B cell (primary cell): ENCODE data around the gene PHACTR1. TPM values are rescaled to one million over a fixed set of nuclear protein-coding genes. Genes with fewer than 3 reads are reported as not detected.

Experiments used
- ATAC-seq: fragments of 200-7000 bp; cut with Tn5 transposase; one replicate; pipeline ENCODE4 v1.10.0; 2021; ENCODE audit warnings: low read depth, mild to moderate bottlenecking, moderate number of reproducible peaks, moderate library complexity
- CTCF ChIA-PET: fragments of 350-600 bp; sonication (Branson Sonifier 250); formaldehyde crosslinking; loops from one replicate; lab custom pipeline; 2021; ENCODE audit warnings: antibody characterized with exemption, inconsistent platforms; lab: Charles Lee
- POLR2A ChIA-PET: fragments of 350-600 bp; sonication (Branson Sonifier 250); formaldehyde crosslinking; loops from one replicate; lab custom pipeline; 2021; ENCODE audit warnings: antibody characterized with exemption; lab: Charles Lee
- DNase-seq: peaks from one replicate; pipeline ENCODE4 v3.0.0; 2013
- H2AFZ ChIP-seq: 2 replicates; pipeline ENCODE4 v1.6.1; 2012; ENCODE audit warnings: mild to moderate bottlenecking, low read depth, low read length; ENCODE audit not compliant: insufficient read depth, poor library complexity, severe bottlenecking
- H3K27ac ChIP-seq, 2 donors: 1 replicate in 1 of 2; 2 replicates in 1 of 2; pipeline ENCODE4 v1.5.1; 2012 to 2013; ENCODE audit warnings: low read length in 2 of 2, mild to moderate bottlenecking in 2 of 2, moderate library complexity in 1 of 2
- H3K27me3 ChIP-seq, 4 experiments: fragments of 200-600 bp in 1 of 4; sonication (generic) in 1 of 4; replicated peaks in 1 of 4; 1 replicate in 2 of 4; 2 replicates in 2 of 4; pipeline versions ENCODE4 v1.6.1 to v1.7.0; 2013 to 2016; ENCODE audit warnings: low read length in 3 of 4, mild to moderate bottlenecking in 2 of 4, mixed read lengths in 1 of 4, moderate library complexity in 1 of 4; ENCODE audit not compliant: insufficient read depth in 4 of 4, control insufficient read depth in 3 of 4; ENCODE audit errors: control extremely low read depth in 1 of 4
- H3K36me3 ChIP-seq, 2 experiments: replicated peaks in 1 of 2; 1 replicate in 1 of 2; 2 replicates in 1 of 2; pipeline versions ENCODE4 v1.6.1 to v1.7.1; 2013; ENCODE audit warnings: low read length in 1 of 2; ENCODE audit not compliant: insufficient read depth in 2 of 2, control insufficient read depth in 1 of 2; ENCODE audit errors: control extremely low read depth in 1 of 2, extremely low read depth in 1 of 2
- H3K4me1 ChIP-seq, 2 donors: fragments of 200-600 bp in 1 of 2; sonication (generic) in 1 of 2; 1 replicate in 1 of 2; 2 replicates in 1 of 2; pipeline versions ENCODE4 v1.5.1 to v1.6.1; 2013 to 2017; ENCODE audit warnings: low read length in 2 of 2; ENCODE audit not compliant: control insufficient read depth in 2 of 2, insufficient read depth in 2 of 2
- H3K4me2 ChIP-seq: replicated peaks from 2 replicates; pipeline ENCODE3; 2012; ENCODE audit warnings: mild to moderate bottlenecking, low read depth, low read length; ENCODE audit not compliant: poor library complexity, severe bottlenecking
- H3K4me3 ChIP-seq, 5 experiments: fragments of 200-600 bp in 1 of 5; sonication (generic) in 1 of 5; 1 replicate in 3 of 5; 2 replicates in 2 of 5; pipeline versions ENCODE4 v1.5.1 to v1.7.0; 2011 to 2016; ENCODE audit warnings: low read length in 4 of 5, mild to moderate bottlenecking in 4 of 5, low read depth in 2 of 5, control low read depth in 1 of 5, moderate library complexity in 1 of 5; ENCODE audit not compliant: insufficient read depth in 1 of 5; ENCODE audit errors: control extremely low read depth in 1 of 5, extremely low read depth in 1 of 5
- H3K79me2 ChIP-seq: fragments of 200-600 bp; sonication (generic); one replicate; pipeline ENCODE4 v1.6.0; 2016; ENCODE audit warnings: low read length; ENCODE audit not compliant: control insufficient read depth, insufficient read depth
- H3K9ac ChIP-seq: fragments of 200-600 bp; sonication (generic); 2 replicates; pipeline ENCODE4 v1.6.1; 2017; ENCODE audit warnings: mild to moderate bottlenecking, low read length, moderate library complexity
- H3K9me3 ChIP-seq, 3 donors: one replicate each; pipeline versions ENCODE4 v1.6.1 to v1.7.1; 2013; ENCODE audit warnings: low read length in 2 of 3; ENCODE audit not compliant: control insufficient read depth in 2 of 3, insufficient read depth in 1 of 3; ENCODE audit errors: control extremely low read depth in 1 of 3
- H4K20me1 ChIP-seq: 2 replicates; pipeline ENCODE4 v1.6.0; 2012; ENCODE audit warnings: mild to moderate bottlenecking, low read length; ENCODE audit not compliant: insufficient read depth, control insufficient read depth, poor library complexity, severe bottlenecking
- H3K27ac Mint-ChIP-seq: one replicate; pipeline ENCODE4 v1.8.0; 2021; ENCODE audit warnings: mixed read lengths
- H3K27me3 Mint-ChIP-seq: one replicate; pipeline ENCODE4 v1.8.0; 2021; ENCODE audit warnings: mixed read lengths
- H3K4me1 Mint-ChIP-seq: one replicate; pipeline ENCODE4 v1.8.0; 2021; ENCODE audit warnings: mixed read lengths
- H3K4me3 Mint-ChIP-seq: one replicate; pipeline ENCODE4 v1.8.0; 2021; ENCODE audit warnings: mixed read lengths
- H3K9me3 Mint-ChIP-seq: one replicate; pipeline ENCODE4 v1.8.0; 2022; ENCODE audit warnings: mixed read lengths; ENCODE audit not compliant: insufficient read depth
- CTCF ChIP-seq: fragments of 200-600 bp; IDR thresholded peaks from one replicate; pipeline ENCODE4 v1.8.0; 2022; ENCODE audit warnings: antibody characterized with exemption, mild to moderate bottlenecking
- EZH2 ChIP-seq: IDR thresholded peaks from 2 replicates; pipeline ENCODE4 v1.6.1; 2012; ENCODE audit warnings: borderline replicate concordance, low read depth, mild to moderate bottlenecking, moderate library complexity, low read length; ENCODE audit not compliant: insufficient read depth, poor library complexity, severe bottlenecking
- WGBS: methylation state at CpG from one replicate; pipeline ENCODE4 v1.1.5; 2013; ENCODE audit warnings: missing lambda C conversion rate; ENCODE audit not compliant: insufficient coverage; 5-methylcytosine and 5-hydroxymethylcytosine counted together
- intact Hi-C: fragments of 100-400 bp; cut with micrococcal nuclease; formaldehyde crosslinking; loops from one replicate; pipeline ENCODE4 v1.10.0; 2022
- polyA plus RNA-seq: library from polyadenylated mRNA; depleted of rRNA; stranded (reverse); fragments of >200 nt; gene quantifications from 2 replicates; pipeline ENCODE4 v1.2.3, GENCODE V29; 2012
- total RNA-seq, 2 donors: library from RNA; stranded (reverse); fragments of 120-200 nt in 1 of 2; gene quantifications; 1 replicate in 1 of 2; 2 replicates in 1 of 2; pipeline versions ENCODE4 v1.2.3 to v1.2.4, GENCODE V29; 2013 to 2022

PHACTR1 gene
- total and polyA plus RNA-seq, 2 donors (not counting 1 experiment from before 2014, with no cell fraction given): 30.2 to 129 TPM

- Histone ChIP-seq H3K9me3 (peaks cover 0 to 4% (median 0%) of the 10 kb centered on the region in 3 donors), H3K79me2 (no peaks in the 10 kb centered on the region), H3K4me3 (no peak overlapping the region), H3K36me3 (no peaks in the 10 kb centered on the region), H3K4me1 (no peaks in the 10 kb centered on the region), H3K27ac (no peak overlapping the region), H4K20me1 (no peaks in the 10 kb centered on the region), H3K4me2 (no peak overlapping the region), H2AFZ (no peak overlapping the region), H3K9ac (no peak overlapping the region), H3K27me3 (no peaks in the 10 kb centered on the region)
- H3K4me3 Mint-ChIP-seq: no peak overlapping the region
- H3K27ac Mint-ChIP-seq: no peak overlapping the region
- TF ChIP-seq EZH2 (no peak), CTCF (no peak)
- POLR2A ChIA-PET: no interaction called here
- ATAC-seq: no peak
- intact Hi-C loops: no loop called here
- H3K9me3 Mint-ChIP-seq: no peaks in the 10 kb centered on the region
- peaks cover 2% of the 10 kb centered on the region for H3K4me1 Mint-ChIP-seq
- H3K27me3 Mint-ChIP-seq: peaks cover 4% of the 10 kb centered on the region
- 96% methylated on average over 9 of the region's 10 CpGs for WGBS
- no peak for DNase-seq
- CTCF ChIA-PET: no interaction called here
Measured at GRCh38 chr6:13135152-13135551, 418.6 kb downstream of the PHACTR1 start.

- no peak overlapping the region for H3K27ac ChIP-seq
- H2AFZ ChIP-seq: no peak overlapping the region
- no peaks in the 10 kb centered on the region for H3K79me2 ChIP-seq
- no peak overlapping the region for H3K9ac ChIP-seq
- intact Hi-C loops: no loop called here
- TF ChIP-seq CTCF (no peak), EZH2 (no peak)
- no peaks in the 10 kb centered on the region for H3K9me3 Mint-ChIP-seq
- ChIA-PET CTCF (no interaction called here), POLR2A (no interaction called here)
- no peak overlapping the region for H3K27ac Mint-ChIP-seq
- DNase-seq (no peak), ATAC-seq (no peak)
- peaks cover 0 to 4% of the 10 kb centered on the region in 2 donors for H3K4me1 ChIP-seq
- H4K20me1 ChIP-seq: no peaks in the 10 kb centered on the region
- WGBS: no CpG with 5 or more reads among the region's 2 CpGs
- H3K4me3 Mint-ChIP-seq: no peak overlapping the region
- no peaks in the 10 kb centered on the region for H3K36me3 ChIP-seq
- no peaks in the 10 kb centered on the region for H3K27me3 Mint-ChIP-seq
- H3K27me3 ChIP-seq: no peaks in the 10 kb centered on the region
- no peak overlapping the region for H3K4me2 ChIP-seq
- no peaks in the 10 kb centered on the region for H3K9me3 ChIP-seq
- no peak overlapping the region for H3K4me3 ChIP-seq
- H3K4me1 Mint-ChIP-seq: peaks cover 4% of the 10 kb centered on the region
Measured at GRCh38 chr6:13139119-13139518, 422.6 kb downstream of the PHACTR1 start.
